Large intestine (tissue), 3 donors: ENCODE results near the gene HOXB4. TPM values are rescaled to one million over a fixed set of nuclear protein-coding genes. Genes with fewer than 3 reads are reported as not detected.
A peak's percentile ranks its signal among the peaks of the same experiment; 100 is the strongest.

Experiments used
- DNase-seq, 2 donors: peaks; one replicate each; pipeline versions ENCODE4 v3.0.0 to v3.0.0-alpha.2; 2013
- H3K27ac ChIP-seq: one replicate; pipeline ENCODE4 v1.5.1; 2013; ENCODE audit warnings: low read length
- H3K27me3 ChIP-seq: 2 replicates; pipeline ENCODE4 v1.6.1; 2013; ENCODE audit warnings: low read length; ENCODE audit not compliant: control insufficient read depth, insufficient read depth
- H3K36me3 ChIP-seq: 2 replicates; pipeline ENCODE4 v1.6.1; 2013; ENCODE audit warnings: low read length; ENCODE audit not compliant: control insufficient read depth, insufficient read depth
- H3K4me1 ChIP-seq: one replicate; pipeline ENCODE4 v1.6.1; 2013; ENCODE audit warnings: low read length; ENCODE audit not compliant: control insufficient read depth, insufficient read depth
- H3K4me3 ChIP-seq: one replicate; pipeline ENCODE4 v1.5.1; 2013; ENCODE audit warnings: low read length
- H3K9me3 ChIP-seq: one replicate; pipeline ENCODE4 v1.6.1; 2013; ENCODE audit warnings: mild to moderate bottlenecking, low read depth, low read length, moderate library complexity; ENCODE audit not compliant: control insufficient read depth
- WGBS: methylation state at CpG from one replicate; pipeline ENCODE4 v1.1.5; 2013; ENCODE audit warnings: low lambda C conversion rate; ENCODE audit not compliant: insufficient coverage; 5-methylcytosine and 5-hydroxymethylcytosine counted together
- polyA plus RNA-seq: library from polyadenylated mRNA; unstranded; fragments of 120-200 nt; gene quantifications from one replicate; pipeline ENCODE4 v1.2.1, GENCODE V29; 2013

HOXB4 gene
- polyA plus RNA-seq, 1 donor = 5.9 TPM

DNA sequence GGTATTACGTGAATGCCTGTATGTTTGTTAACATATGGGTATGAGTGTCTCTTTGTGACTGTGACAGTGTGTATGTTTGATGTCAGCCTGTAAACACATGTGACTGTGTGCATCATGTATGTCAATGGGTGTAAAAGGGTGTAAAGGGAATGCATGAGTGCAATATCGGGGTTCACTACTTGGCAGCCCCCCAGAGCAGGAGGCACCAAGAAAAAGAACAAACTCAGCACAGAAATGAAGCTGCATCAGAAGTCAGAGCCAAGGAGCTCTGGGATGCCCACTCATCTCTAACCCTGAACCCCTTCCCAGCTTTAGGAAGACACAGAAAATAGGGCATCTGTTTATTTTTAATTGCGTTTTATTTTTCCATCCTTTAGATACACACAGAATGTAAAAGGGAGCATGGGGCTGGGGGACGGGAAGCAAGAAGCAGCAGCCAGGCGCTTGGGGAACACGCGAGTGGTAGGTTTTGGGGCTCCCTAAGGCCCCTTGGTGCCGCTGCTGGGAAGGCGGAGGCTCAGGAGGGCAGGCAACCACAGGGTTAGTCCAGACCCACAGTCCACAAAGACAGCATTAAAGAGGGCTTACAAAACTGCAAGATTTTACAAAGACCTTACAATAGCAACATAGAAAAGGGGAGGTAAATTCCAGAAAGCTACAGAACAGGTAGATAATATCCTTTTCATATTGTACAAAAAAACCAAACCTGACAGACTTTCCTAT, 28.9 kb upstream of the HOXB4 start:
- no CpG with 5 or more reads among the region's 9 CpGs for WGBS
- DNase-seq = no peak
- H3K36me3 ChIP-seq = no peaks in the 10 kb centered on the region
- H3K9me3 ChIP-seq = peaks cover 22% of the 10 kb centered on the region
- H3K4me3 ChIP-seq = no peak overlapping the region
- H3K27ac ChIP-seq = no peak overlapping the region
- H3K4me1 ChIP-seq = peaks cover 29% of the 10 kb centered on the region
- peaks cover 98% of the 10 kb centered on the region for H3K27me3 ChIP-seq

DNA sequence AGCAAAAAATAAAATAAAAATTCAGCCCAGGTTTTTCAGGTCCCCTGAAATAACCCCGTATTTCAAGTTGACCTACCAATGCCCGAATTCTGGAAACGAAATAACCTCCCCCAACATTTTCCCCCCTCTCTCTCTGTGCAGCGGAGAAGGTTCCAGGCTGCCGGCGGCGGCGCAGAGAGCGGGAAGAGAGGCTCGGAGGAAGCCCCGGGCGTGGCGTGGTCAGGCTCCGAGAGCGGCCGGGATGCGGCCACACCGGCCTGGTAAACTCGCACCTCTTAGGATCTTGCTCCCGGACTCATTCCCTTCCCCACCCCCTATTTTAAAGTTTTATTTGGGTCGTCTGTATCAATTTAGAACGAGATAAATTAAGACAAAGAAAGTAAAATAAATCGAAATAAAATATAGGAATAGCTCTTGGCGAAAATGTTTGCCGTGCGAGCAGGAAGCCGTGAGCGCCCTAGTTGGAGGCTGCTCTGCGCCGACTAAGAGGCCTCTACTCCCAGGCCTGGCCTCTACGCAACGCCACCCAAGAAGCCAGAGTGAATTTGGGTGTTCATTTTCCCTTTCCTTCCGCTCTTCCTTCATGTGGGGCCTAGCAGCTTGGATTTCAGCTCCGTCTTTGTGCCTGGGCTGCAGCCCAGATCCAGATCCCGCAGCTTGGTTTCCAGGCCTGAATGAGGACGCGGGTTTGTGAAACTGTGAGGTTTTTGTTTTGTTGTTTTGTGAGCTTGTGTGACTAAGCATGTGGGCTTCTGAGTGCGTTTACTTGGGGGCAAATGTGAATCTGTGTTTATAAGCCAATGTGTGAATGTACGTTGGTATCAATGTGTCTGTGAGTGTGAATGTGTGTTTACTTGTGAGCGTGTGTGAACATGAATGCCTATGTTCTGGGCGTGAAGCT, 28.1 kb upstream of the HOXB4 start:
- peak overlapping the region; percentile 78 for H3K27ac ChIP-seq
- no peaks in the 10 kb centered on the region for H3K36me3 ChIP-seq
- H3K4me3 ChIP-seq = no peak overlapping the region
- H3K27me3 ChIP-seq = peaks cover 98% of the 10 kb centered on the region
- DNase-seq = no peak
- peaks cover 32% of the 10 kb centered on the region for H3K4me1 ChIP-seq
- peaks cover 16% of the 10 kb centered on the region for H3K9me3 ChIP-seq
- WGBS = 0% methylated on average over 2 of the region's 41 CpGs

DNA sequence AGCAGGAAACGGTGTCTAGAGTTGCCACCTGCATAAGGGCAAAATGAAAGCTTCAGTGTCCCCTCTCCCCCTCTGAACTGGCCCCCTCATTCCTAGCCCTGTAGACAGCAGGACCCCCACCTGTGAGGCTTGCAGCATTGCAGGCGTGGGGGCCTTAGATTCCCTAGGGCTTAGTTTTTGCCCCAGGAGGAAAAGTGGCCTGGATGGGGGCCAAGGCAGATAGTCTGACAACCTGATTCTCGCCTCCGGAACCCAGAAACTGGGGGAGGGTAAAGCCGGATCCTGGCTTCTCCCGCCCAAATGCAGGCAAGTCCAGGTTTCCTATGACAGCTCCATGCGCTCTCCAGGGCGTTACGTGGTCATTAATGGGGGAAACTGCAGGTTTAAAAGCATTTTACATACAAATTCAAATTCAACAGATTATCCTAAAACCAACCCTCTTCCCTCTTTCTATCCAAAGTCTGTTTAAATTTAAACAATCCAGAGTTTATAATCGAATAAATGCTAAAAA, 27.3 kb upstream of the HOXB4 start:
- H3K27me3 ChIP-seq = peaks cover 98% of the 10 kb centered on the region
- peak overlapping the region; percentile 78 for H3K27ac ChIP-seq
- peaks cover 30% of the 10 kb centered on the region for H3K4me1 ChIP-seq
- peak overlapping the region; percentile 59 for H3K4me3 ChIP-seq
- no peak for DNase-seq
- H3K36me3 ChIP-seq = no peaks in the 10 kb centered on the region
- 41% methylated on average over 2 of the region's 10 CpGs for WGBS
- H3K9me3 ChIP-seq = peaks cover 10% of the 10 kb centered on the region

DNA sequence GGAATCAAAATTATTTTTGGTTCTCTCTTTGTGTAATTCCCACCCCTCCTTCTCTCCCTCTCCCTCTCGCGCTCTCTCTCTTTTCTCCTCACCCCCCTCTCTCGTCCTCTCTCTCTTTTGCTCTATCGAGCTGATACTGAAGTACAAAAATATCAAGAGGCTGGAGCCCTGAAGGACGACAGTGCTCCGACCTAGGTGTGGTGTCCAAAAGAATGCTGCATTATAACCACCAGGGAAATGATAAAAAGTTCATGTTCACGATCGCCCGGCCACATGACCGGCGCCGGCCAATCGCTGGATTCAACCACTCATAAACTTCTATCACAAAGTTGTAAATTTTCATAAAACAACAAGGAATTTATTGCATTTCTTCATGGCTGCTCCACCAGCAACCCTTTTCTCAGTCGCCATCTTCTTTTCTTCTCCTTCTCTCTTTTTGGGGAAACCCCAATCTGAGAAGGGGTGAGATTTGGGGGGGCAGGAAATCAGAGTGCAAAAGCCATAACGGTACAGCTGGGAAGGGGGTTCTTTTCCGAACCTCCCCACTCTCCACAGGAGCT, 26.7 kb upstream of the HOXB4 start, which contains the start of gene HOXB6:
Gene HOXB6, minus strand, starts transcription at position 217 of the 560 bp plus-strand sequence. CDS start 6,836 bp downstream, outside the sequence.
- peaks cover 98% of the 10 kb centered on the region for H3K27me3 ChIP-seq
- WGBS = 9% methylated on average over 8 of the region's 16 CpGs

DNA sequence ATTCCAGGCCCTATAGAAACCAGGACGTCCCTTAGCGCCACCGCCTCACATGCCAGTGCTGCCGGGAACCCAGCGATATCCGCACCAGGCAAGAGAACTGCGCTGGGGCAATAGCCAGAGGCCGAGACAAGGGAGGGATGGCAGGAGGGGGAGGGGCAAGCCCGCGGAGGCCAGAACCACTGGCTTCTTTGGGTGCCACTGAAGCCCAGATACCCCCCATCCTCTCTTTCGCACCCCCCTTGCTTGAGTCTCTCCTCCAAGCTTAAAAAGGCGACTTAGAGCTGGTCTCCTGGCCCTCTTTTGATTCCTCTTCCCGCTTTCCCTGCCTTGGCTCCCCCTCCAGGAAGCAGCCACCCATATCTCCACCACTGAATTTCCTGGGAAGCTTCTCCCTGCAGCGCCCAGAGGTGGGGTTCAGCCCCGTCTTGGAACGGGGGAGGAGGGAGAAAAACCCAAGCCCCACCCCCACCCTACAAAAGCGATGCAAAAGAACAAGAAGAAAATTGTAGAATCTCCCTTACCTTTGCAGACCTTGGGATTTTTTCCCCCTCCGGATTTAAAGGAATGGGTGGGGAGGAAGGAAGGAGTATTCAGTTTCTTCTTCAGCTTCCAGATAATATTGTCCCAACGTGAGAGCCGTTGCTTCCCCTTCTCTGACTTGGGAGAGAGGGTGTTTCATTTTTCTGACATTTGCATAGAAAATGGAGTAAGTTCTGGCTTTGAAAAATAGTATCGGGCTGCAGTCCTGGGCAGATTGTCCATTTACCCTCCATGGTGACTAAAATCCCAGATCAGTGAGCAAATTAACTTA, 26.0 kb upstream of the HOXB4 start:
- H3K27ac ChIP-seq = peak overlapping the region; percentile 78
- H3K9me3 ChIP-seq = peaks cover 6% of the 10 kb centered on the region
- peaks cover 98% of the 10 kb centered on the region for H3K27me3 ChIP-seq
- no peaks in the 10 kb centered on the region for H3K36me3 ChIP-seq
- WGBS = 14% methylated on average over 1 of the region's 21 CpGs
- peaks cover 30% of the 10 kb centered on the region for H3K4me1 ChIP-seq
- H3K4me3 ChIP-seq = peak overlapping the region; percentile 59
- no peak for DNase-seq

More for the DNA sequence above, 26.7 kb upstream of the HOXB4 start, which contains the start of gene HOXB6:
- Histone ChIP-seq H3K4me1 (peaks cover 30% of the 10 kb centered on the region), H3K4me3 (peak within 1 kb of the TSS; percentile 59), H3K27ac (peak within 1 kb of the TSS; percentile 78), H3K9me3 (peaks cover 6% of the 10 kb centered on the region), H3K36me3 (no peaks in the 10 kb centered on the region)
- no peak for DNase-seq

DNA sequence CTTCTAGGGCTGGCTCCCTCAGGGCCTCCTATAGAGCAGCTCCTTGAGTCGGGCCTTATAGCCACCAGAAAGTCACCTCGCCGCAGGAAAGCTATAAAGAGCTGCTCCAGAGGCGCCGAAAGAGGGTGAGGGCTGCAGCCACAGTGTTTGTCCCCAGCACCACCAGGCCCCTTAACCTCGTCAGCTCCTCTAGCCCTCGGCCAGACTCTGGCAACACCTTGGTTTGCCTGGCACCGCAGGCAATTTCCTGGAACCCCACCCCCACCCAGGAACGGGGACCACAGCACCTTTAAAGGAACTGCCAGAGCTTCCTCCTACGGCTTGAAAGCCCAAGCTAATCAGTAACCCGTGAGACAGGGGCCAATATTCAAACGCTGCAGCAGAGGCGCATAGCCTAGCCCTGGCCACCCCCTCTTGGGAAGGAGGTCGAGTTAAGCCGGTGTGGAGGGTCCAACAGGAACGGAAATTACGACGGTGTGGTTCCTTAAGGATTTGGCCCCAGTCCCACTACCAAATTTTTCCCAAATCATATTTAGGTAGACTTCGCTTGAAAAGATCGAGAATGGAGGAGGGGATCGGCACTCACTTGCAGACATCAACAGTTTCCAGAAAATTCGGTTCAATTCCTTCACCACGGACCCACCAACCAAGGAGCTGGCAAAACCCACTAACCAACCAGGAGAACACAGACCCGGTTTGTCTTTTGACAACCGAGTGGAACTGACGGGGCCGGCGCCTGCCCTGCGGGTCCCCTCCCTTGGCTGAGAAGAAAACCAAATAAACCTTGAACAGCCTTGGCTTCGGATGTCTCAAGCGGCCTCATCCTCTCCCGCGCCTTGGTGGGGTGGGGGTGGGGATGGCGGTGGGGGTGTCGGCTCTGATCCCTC, 23.6 kb upstream of the HOXB4 start:
- peaks cover 14% of the 10 kb centered on the region for H3K9me3 ChIP-seq
- 18% methylated on average over 3 of the region's 35 CpGs for WGBS
- H3K36me3 ChIP-seq = no peaks in the 10 kb centered on the region
- peaks cover 42% of the 10 kb centered on the region for H3K4me1 ChIP-seq
- H3K4me3 ChIP-seq = peak overlapping the region; percentile 59
- DNase-seq = no peak
- H3K27me3 ChIP-seq = peaks cover 99% of the 10 kb centered on the region
- H3K27ac ChIP-seq = no peak overlapping the region

DNA sequence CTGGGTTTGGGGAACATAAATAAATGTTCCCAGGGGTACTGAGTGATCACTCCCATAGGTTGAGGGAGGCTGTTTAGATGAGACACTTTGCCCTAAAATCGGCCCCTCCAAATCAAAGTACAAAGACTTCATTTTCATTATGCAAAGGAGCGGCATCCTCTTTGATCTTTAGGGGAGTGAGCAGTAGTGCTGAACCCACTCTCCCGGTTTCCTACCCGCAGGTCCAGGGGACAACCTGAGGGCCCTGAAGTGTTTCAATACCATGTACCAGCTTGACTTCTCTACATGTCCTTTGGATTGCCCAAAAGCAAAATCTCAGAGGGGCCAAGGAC, 23.0 kb upstream of the HOXB4 start:
- Histone ChIP-seq H3K36me3 (no peaks in the 10 kb centered on the region), H3K4me3 (no peak overlapping the region), H3K27ac (no peak overlapping the region), H3K4me1 (peaks cover 42% of the 10 kb centered on the region), H3K9me3 (peaks cover 14% of the 10 kb centered on the region), H3K27me3 (peaks cover 99% of the 10 kb centered on the region)
- no peak for DNase-seq
- WGBS = 0% methylated on average over 1 of the region's 4 CpGs

DNA sequence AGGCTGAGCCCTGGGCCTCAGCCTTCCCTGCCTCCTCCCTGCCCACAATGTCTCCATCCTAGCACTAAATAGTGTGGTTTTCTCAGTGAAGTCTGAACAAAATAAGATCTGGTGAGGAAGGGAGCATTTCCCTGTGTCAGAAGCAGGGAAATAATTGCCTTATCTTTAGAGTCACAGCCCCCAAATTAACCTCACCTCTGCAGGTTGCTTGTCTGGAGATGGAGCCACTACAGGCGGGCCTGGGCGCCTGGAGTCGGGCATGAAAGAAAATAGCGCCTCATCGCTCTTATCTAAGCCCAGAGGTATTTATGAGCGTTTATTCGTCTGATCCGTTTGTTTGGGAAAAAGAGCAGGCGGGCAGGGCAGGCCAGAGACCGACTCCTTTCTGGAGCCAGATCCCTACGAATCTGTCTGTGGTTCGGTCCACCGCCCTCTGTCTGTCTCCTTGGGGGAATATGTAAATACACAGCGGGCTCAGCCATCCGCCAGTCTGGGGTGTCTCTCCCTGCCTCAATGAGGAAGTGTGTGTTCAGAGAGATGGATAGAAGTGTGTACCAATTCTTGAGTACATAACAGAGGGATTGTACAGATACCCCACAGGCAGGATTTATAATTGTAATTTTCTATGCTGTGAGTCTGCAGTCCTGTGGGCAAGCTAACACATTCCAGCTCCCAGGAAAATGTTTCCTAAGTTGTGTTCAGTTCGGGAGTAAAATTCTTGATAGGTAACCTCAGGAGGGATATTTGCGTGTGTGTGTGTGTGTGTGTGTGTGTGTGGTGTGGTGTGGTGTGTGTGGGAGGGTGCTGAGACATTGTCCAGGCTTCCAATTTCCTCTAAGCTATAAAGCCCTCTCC, 22.3 kb upstream of the HOXB4 start:
- H3K36me3 ChIP-seq = peaks cover under 1% of the 10 kb centered on the region
- peaks cover 99% of the 10 kb centered on the region for H3K27me3 ChIP-seq
- peaks cover 42% of the 10 kb centered on the region for H3K4me1 ChIP-seq
- peaks cover 13% of the 10 kb centered on the region for H3K9me3 ChIP-seq
- peak overlapping the region; percentile 39 for H3K27ac ChIP-seq
- no peak overlapping the region for H3K4me3 ChIP-seq
- no CpG with 5 or more reads among the region's 17 CpGs for WGBS
- no peak for DNase-seq
